ENCODE results near the gene VSIG4. TPM values are rescaled to one million over a fixed set of nuclear protein-coding genes. Genes with fewer than 3 reads are reported as not detected.
A peak's percentile ranks its signal among the peaks of the same experiment; 100 is the strongest.

The VSIG4 gene
- total and polyA plus RNA-seq, 10 of the 15 experiments (the other 5 are each of a cell fraction or from before 2014, with no cell fraction given): 0.05 to 0.36 TPM; not detected in 8

DNA sequence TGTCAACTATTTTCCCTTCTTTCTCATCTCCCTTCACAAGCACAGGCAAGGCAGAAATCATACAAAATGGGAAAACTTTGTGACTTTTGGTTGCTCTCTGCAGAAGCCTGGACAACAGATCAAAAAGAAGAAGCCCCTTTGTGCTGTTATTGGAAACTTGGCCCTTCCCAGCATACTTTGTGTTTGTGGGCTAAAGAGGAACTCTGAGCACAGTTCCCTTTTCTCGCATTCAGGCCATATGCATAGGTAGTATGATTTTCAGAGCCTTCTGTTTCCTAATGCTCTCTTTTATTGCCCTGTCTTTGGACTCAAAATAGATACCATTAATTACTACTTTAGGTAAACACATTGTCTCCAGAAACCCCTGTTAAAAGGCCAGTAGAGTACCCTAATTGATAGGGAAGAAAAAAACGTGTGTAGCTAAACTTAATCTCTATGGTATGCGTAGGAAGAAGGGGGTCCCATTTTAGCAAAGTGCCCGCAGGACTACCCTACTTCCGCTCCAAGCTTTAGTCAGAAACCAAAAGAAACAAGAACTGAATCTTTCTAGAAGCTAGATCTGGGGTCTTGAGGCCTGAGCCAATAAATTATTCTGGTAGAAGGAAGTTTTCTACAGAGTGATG is 26.6 kb downstream of the VSIG4 start (continued):
- TF ChIP-seq, protein P1, sequence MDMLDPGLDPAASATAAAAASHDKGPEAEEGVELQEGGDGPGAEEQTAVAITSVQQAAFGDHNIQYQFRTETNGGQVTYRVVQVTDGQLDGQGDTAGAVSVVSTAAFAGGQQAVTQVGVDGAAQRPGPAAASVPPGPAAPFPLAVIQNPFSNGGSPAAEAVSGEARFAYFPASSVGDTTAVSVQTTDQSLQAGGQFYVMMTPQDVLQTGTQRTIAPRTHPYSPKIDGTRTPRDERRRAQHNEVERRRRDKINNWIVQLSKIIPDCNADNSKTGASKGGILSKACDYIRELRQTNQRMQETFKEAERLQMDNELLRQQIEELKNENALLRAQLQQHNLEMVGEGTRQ (IDR thresholded peaks at IDR 0.05; ENCODE audit: borderline replicate concordance, low read depth, low read length): no peak
- no peak for TF ChIP-seq SUZ12 (IDR thresholded peaks at IDR 0.05; ENCODE audit: unreplicated experiment)
- TF ChIP-seq IRF4 (IDR thresholded peaks at IDR 0.05; ENCODE audit: low read depth, low read length): no peak
- TF ChIP-seq MYC (IDR thresholded peaks at IDR 0.05; ENCODE audit: insufficient read depth, insufficient read length, insufficient replicate concordance, low read length, severe bottlenecking): no peak
- TF ChIP-seq, protein P2, sequence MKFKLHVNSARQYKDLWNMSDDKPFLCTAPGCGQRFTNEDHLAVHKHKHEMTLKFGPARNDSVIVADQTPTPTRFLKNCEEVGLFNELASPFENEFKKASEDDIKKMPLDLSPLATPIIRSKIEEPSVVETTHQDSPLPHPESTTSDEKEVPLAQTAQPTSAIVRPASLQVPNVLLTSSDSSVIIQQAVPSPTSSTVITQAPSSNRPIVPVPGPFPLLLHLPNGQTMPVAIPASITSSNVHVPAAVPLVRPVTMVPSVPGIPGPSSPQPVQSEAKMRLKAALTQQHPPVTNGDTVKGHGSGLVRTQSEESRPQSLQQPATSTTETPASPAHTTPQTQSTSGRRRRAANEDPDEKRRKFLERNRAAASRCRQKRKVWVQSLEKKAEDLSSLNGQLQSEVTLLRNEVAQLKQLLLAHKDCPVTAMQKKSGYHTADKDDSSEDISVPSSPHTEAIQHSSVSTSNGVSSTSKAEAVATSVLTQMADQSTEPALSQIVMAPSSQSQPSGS (IDR thresholded peaks at IDR 0.05; ENCODE audit: low read length): peak; percentile 32; the same call in 1 of the 2 replicates
- TF ChIP-seq ETV6 (conservative IDR thresholded peaks at IDR 0.05 in 1 of 2, IDR thresholded peaks at IDR 0.05 in 1 of 2; ENCODE audit: borderline replicate concordance in 1 of 2, low read depth in 1 of 2): peak in 1 of 2 experiments; percentile 92; a peak in 2 of 4 replicates
- TF ChIP-seq CEBPB (IDR thresholded peaks at IDR 0.05; ENCODE audit: borderline replicate concordance in 1 of 2, low read depth in 2 of 2, low read length in 2 of 2): 0 out of 4 replicates have a peak, but pooled peaks of 1 of the 2 experiments have one; percentile 67
- TF ChIP-seq ZSCAN29 (IDR thresholded peaks at IDR 0.05): no peak
- peak; percentile 86 for TF ChIP-seq MEF2A (IDR thresholded peaks at IDR 0.05; ENCODE audit: insufficient read depth, low read depth, low read length)
- TF ChIP-seq, protein P3, sequence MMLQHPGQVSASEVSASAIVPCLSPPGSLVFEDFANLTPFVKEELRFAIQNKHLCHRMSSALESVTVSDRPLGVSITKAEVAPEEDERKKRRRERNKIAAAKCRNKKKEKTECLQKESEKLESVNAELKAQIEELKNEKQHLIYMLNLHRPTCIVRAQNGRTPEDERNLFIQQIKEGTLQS (IDR thresholded peaks at IDR 0.05; ENCODE audit: borderline replicate concordance, extremely low read depth, low read depth, low read length): no peak
- peak in 1 of 2 experiments; percentile 29; a peak in 1 of 4 replicates for TF ChIP-seq EP300 (IDR thresholded peaks at IDR 0.05; ENCODE audit: borderline replicate concordance in 1 of 2, control insufficient read depth in 1 of 2, low read depth in 2 of 2, low read length in 2 of 2)
- peak; percentile 13; the same call in 1 of the 2 replicates for TF ChIP-seq ZNF384 (IDR thresholded peaks at IDR 0.05; ENCODE audit: borderline replicate concordance, low read depth, low read length)
- no peak for TF ChIP-seq NFYB (IDR thresholded peaks at IDR 0.05; ENCODE audit: insufficient read depth, low read depth, low read length)
- TF ChIP-seq SPI1 (IDR thresholded peaks at IDR 0.05; ENCODE audit: borderline replicate concordance, insufficient read depth, low read depth, low read length): peak; percentile 84
- TF ChIP-seq ZBED1 (IDR thresholded peaks at IDR 0.05; ENCODE audit: borderline replicate concordance): peak; percentile 63; the same call in 1 of the 2 replicates
- peak; percentile 82 for TF ChIP-seq TBL1XR1 (IDR thresholded peaks at IDR 0.05; ENCODE audit: low read depth, low read length)
- peak; percentile 41; the same call in 1 of the 2 replicates for TF ChIP-seq JUNB (IDR thresholded peaks at IDR 0.05)
- TF ChIP-seq NFYA (IDR thresholded peaks at IDR 0.05; ENCODE audit: borderline replicate concordance, low read depth, low read length): no peak
- TF ChIP-seq, protein P4, sequence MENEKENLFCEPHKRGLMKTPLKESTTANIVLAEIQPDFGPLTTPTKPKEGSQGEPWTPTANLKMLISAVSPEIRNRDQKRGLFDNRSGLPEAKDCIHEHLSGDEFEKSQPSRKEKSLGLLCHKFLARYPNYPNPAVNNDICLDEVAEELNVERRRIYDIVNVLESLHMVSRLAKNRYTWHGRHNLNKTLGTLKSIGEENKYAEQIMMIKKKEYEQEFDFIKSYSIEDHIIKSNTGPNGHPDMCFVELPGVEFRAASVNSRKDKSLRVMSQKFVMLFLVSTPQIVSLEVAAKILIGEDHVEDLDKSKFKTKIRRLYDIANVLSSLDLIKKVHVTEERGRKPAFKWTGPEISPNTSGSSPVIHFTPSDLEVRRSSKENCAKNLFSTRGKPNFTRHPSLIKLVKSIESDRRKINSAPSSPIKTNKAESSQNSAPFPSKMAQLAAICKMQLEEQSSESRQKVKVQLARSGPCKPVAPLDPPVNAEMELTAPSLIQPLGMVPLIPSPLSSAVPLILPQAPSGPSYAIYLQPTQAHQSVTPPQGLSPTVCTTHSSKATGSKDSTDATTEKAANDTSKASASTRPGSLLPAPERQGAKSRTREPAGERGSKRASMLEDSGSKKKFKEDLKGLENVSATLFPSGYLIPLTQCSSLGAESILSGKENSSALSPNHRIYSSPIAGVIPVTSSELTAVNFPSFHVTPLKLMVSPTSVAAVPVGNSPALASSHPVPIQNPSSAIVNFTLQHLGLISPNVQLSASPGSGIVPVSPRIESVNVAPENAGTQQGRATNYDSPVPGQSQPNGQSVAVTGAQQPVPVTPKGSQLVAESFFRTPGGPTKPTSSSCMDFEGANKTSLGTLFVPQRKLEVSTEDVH (IDR thresholded peaks at IDR 0.05; ENCODE audit: low read depth, partially characterized antibody): no peak
- TF ChIP-seq ZNF217 (IDR thresholded peaks at IDR 0.05): 0 out of 2 replicates have a peak, but pooled peaks have one; percentile 20
- TF ChIP-seq TCF3 (IDR thresholded peaks at IDR 0.05; ENCODE audit: borderline replicate concordance, insufficient read depth, low read depth, low read length): no peak
- TF ChIP-seq MTA2 (IDR thresholded peaks at IDR 0.05; ENCODE audit: low read depth): peak; percentile 76
- peak; percentile 81 for TF ChIP-seq MEF2B (IDR thresholded peaks at IDR 0.05; ENCODE audit: partially characterized antibody, poor library complexity, severe bottlenecking)

Data from GM12878 (cell line).